ENCODE results near the gene ACER1. TPM values are rescaled to one million over a fixed set of nuclear protein-coding genes. Genes with fewer than 3 reads are reported as not detected.

ACER1 gene
- total RNA-seq, 1 donor from 2014 or later, result not detected

DNA sequence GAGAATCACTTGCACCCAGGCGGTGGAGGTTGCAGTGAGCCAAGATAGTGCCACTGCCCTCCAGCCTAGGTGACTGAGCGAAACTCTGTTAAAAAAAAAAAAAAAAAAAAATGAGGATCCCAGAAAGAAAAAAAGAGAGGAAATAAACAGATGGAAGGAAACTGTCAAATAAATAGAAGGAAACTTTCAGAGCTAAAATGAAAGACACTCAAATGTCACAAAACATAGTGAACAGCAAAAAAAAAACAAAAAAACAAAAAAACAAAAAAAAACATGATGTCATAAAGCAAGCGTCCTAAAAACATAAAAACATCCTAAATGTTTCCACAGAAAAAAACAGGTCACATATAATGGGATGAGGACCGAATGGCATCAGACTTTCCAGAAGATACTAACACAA, 68.6 kb downstream of the ACER1 start:
- TF ChIP-seq, protein P1, sequence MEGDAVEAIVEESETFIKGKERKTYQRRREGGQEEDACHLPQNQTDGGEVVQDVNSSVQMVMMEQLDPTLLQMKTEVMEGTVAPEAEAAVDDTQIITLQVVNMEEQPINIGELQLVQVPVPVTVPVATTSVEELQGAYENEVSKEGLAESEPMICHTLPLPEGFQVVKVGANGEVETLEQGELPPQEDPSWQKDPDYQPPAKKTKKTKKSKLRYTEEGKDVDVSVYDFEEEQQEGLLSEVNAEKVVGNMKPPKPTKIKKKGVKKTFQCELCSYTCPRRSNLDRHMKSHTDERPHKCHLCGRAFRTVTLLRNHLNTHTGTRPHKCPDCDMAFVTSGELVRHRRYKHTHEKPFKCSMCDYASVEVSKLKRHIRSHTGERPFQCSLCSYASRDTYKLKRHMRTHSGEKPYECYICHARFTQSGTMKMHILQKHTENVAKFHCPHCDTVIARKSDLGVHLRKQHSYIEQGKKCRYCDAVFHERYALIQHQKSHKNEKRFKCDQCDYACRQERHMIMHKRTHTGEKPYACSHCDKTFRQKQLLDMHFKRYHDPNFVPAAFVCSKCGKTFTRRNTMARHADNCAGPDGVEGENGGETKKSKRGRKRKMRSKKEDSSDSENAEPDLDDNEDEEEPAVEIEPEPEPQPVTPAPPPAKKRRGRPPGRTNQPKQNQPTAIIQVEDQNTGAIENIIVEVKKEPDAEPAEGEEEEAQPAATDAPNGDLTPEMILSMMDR (IDR thresholded peaks at IDR 0.05), result no peak
- H3K27ac Mint-ChIP-seq (ENCODE audit: unreplicated experiment), result peak overlapping the region; percentile 90

DNA sequence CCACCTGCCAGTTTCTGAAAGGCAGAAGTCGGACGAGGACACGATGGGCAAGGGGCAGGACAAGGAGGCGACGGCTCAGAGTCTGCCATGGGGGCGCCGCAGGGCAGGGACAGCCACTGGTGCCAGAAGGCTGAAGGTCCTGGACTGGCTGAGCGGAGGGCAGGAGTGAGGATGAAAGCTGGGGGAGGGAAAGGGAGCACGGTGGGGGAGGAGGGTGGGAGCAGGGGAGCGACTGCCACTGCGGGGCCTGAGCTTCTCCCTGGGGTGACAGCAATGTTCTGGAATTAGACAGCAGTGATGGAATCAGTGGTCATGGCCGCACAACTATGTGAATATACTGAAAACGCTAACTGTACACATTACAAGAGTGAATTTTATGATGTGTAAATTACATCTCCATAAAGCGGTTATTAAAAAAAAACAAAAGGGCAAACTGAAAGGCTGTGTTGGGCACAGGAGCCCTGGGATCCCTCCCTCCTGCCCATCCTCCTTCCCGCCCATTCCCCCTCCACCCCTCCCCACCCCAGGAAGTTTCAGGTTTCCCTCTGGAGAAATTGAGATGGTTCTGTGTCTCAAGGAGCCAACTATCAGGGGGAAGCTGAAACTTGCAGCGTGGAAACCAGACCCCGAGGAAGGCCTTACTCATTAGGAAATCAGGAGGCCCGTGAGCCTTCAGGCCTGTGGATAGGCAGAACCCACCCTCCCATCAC, 69.5 kb downstream of the ACER1 start:
- Mint-ChIP-seq H3K4me1 (ENCODE audit: low read depth) (peaks cover 28% of the 10 kb centered on the region), H3K36me3 (ENCODE audit: low read depth) (peaks cover 13% of the 10 kb centered on the region), H3K27me3 (ENCODE audit: low read depth) (no peaks in the 10 kb centered on the region), H3K4me3 (ENCODE audit: unreplicated experiment) (no peak overlapping the region), H3K9me3 (ENCODE audit: low read depth) (no peaks in the 10 kb centered on the region), H3K27ac (ENCODE audit: unreplicated experiment) (peak overlapping the region; percentile 90)
- TF ChIP-seq, protein P1 (IDR thresholded peaks at IDR 0.05), result no peak
- no peak for DNase-seq (ENCODE audit: low spot score)

More for the DNA sequence above, 68.6 kb downstream of the ACER1 start:
- DNase-seq (ENCODE audit: low spot score), result no peak
- Mint-ChIP-seq H3K9me3 (ENCODE audit: low read depth) (no peaks in the 10 kb centered on the region), H3K4me1 (ENCODE audit: low read depth) (peaks cover 22% of the 10 kb centered on the region), H3K36me3 (ENCODE audit: low read depth) (peaks cover 11% of the 10 kb centered on the region), H3K27me3 (ENCODE audit: low read depth) (no peaks in the 10 kb centered on the region), H3K4me3 (ENCODE audit: unreplicated experiment) (no peak overlapping the region)

DNA sequence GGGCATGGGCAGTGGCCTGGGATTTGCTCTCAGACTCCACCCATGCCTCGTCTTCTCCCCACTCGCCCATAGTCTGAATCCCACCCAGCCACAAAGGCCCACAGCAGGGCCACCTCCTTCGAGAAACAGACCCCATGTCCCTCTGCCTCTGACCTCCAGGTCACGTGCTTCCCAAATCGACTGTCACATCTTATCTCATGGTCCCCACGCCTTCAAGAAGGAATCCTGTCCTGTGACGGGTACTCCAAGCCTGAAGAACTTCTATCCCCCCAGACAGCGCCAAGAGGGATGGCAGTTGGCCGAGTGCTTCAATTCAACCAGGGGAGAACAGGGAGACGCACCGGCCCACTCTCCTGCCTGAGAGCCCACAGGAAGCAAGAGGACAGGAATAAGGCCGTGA, 70.1 kb downstream of the ACER1 start:
- Mint-ChIP-seq H3K4me1 (ENCODE audit: low read depth) (peaks cover 28% of the 10 kb centered on the region), H3K27me3 (ENCODE audit: low read depth) (no peaks in the 10 kb centered on the region), H3K9me3 (ENCODE audit: low read depth) (no peaks in the 10 kb centered on the region), H3K36me3 (ENCODE audit: low read depth) (peaks cover 10% of the 10 kb centered on the region), H3K27ac (ENCODE audit: unreplicated experiment) (peak overlapping the region; percentile 90), H3K4me3 (ENCODE audit: unreplicated experiment) (no peak overlapping the region)
- TF ChIP-seq, protein P1 (IDR thresholded peaks at IDR 0.05), result no peak
- no peak for DNase-seq (ENCODE audit: low spot score)

DNA sequence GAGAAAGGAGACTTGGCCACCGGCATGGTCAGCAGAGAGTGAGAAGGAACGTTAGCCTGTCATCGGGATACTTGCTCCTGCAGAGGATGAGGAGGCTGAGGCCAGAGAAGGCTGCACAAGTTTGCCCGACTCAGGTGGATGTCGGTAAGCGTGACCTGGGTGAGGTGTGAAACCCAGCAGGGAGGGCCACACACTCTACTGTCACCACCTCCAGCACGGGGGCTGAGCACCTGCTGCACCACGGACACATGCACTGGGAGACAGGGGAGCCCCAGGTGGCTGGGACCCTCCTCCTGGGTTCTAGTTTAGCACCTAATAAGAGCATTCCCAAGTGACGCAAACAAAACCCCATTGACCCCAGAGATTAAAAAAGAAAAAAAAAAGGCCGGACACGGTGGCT, 70.9 kb downstream of the ACER1 start:
- no peaks in the 10 kb centered on the region for H3K9me3 Mint-ChIP-seq (ENCODE audit: low read depth)
- TF ChIP-seq, protein P1 (IDR thresholded peaks at IDR 0.05), result no peak
- no peak overlapping the region for H3K27ac Mint-ChIP-seq (ENCODE audit: unreplicated experiment)
- no peaks in the 10 kb centered on the region for H3K27me3 Mint-ChIP-seq (ENCODE audit: low read depth)
- peak; percentile 65 for DNase-seq (ENCODE audit: low spot score)
- H3K4me1 Mint-ChIP-seq (ENCODE audit: low read depth), result peaks cover 28% of the 10 kb centered on the region
- peaks cover 14% of the 10 kb centered on the region for H3K36me3 Mint-ChIP-seq (ENCODE audit: low read depth)
- H3K4me3 Mint-ChIP-seq (ENCODE audit: unreplicated experiment), result no peak overlapping the region

DNA sequence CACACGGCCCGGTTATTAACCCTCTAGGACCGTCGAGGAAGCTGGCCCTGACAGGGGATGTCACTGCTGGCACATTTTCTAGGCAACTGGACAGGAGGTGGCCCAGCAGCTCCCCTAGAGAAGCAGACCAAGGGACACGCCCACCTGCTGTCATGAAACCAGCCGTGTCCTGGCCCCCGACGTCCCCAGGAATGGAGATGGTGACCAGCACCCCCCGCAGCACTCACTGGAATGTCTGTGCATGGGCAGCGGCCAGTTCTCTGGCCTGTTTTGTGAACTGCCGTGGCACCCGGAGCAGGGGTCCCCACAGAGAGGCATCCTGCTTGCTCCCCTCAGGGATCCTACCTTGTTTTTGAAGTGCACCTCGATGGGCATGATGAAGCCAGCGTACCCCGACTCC, 71.5 kb downstream of the ACER1 start:
- peaks cover 14% of the 10 kb centered on the region for H3K36me3 Mint-ChIP-seq (ENCODE audit: low read depth)
- no peak overlapping the region for H3K27ac Mint-ChIP-seq (ENCODE audit: unreplicated experiment)

More for the DNA sequence above, 71.5 kb downstream of the ACER1 start:
- TF ChIP-seq, protein P1 (IDR thresholded peaks at IDR 0.05), result no peak
- no peak for DNase-seq (ENCODE audit: low spot score)
- Mint-ChIP-seq H3K27me3 (ENCODE audit: low read depth) (no peaks in the 10 kb centered on the region), H3K4me3 (ENCODE audit: unreplicated experiment) (no peak overlapping the region), H3K4me1 (ENCODE audit: low read depth) (peaks cover 28% of the 10 kb centered on the region), H3K9me3 (ENCODE audit: low read depth) (no peaks in the 10 kb centered on the region)
